Thymus (tissue), 11 donors: Measurements from ENCODE around the gene TRIP10. TPM values are rescaled to one million over a fixed set of nuclear protein-coding genes. Genes with fewer than 3 reads are reported as not detected.
"Not testable (repeated sequence)": the region's sequence is repeated elsewhere in the genome, so short reads cannot be mapped to it uniquely, and the experiment has no call there.

ENCODE experiments used
- DNase-seq, 9 donors: peaks; one replicate each; pipeline ENCODE4 v3.0.0-alpha.2; 2013; ENCODE audit warnings: low spot score in 9 of 9, low read depth in 6 of 9, missing footprints in 1 of 9
- H3K27ac ChIP-seq, 2 donors: one replicate each; pipeline ENCODE4 v1.5.1; 2013; ENCODE audit warnings: control low read depth in 1 of 2, low read depth in 1 of 2, low read length in 1 of 2, mild to moderate bottlenecking in 1 of 2, moderate library complexity in 1 of 2
- H3K27me3 ChIP-seq, 2 donors: one replicate each; pipeline ENCODE4 v1.5.1; 2013; ENCODE audit warnings: low read length in 1 of 2; ENCODE audit not compliant: control insufficient read depth in 2 of 2, insufficient read depth in 1 of 2
- H3K36me3 ChIP-seq, 2 donors: one replicate each; pipeline ENCODE4 v1.5.1; 2013; ENCODE audit warnings: low read length in 1 of 2, mild to moderate bottlenecking in 1 of 2, moderate library complexity in 1 of 2; ENCODE audit not compliant: control insufficient read depth in 2 of 2, insufficient read depth in 2 of 2
- H3K4me1 ChIP-seq, 2 donors: one replicate each; pipeline ENCODE4 v1.5.1; 2013; ENCODE audit warnings: low read length in 2 of 2; ENCODE audit not compliant: control insufficient read depth in 2 of 2, insufficient read depth in 2 of 2
- H3K4me3 ChIP-seq, 2 donors: one replicate each; pipeline ENCODE4 v1.5.1; 2013; ENCODE audit warnings: low read length in 2 of 2, control low read depth in 1 of 2, mild to moderate bottlenecking in 1 of 2
- H3K9me3 ChIP-seq, 2 donors: one replicate each; pipeline ENCODE4 v1.5.1; 2013; ENCODE audit warnings: low read length in 1 of 2, mild to moderate bottlenecking in 1 of 2; ENCODE audit not compliant: control insufficient read depth in 2 of 2, insufficient read depth in 1 of 2
- WGBS: extraction: QIAGEN DNeasy Blood & Tissue Kit; methylation state at CpG from one replicate; pipeline ENCODE4 v1.1.7; 2013; 5-methylcytosine and 5-hydroxymethylcytosine counted together
- polyA plus RNA-seq: library from polyadenylated mRNA; stranded (reverse); fragments of 200-250 nt; gene quantifications from one replicate; pipeline ENCODE4 v1.2.3, GENCODE V29; 2013
- total RNA-seq: library from RNA; stranded (reverse); fragments of 120-200 nt; gene quantifications from one replicate; pipeline ENCODE4 v1.2.4, GENCODE V29; 2013
- donor health status: healthy.

TRIP10 gene
- total and polyA plus RNA-seq, 2 donors = 11.2 to 52.2 TPM

DNA sequence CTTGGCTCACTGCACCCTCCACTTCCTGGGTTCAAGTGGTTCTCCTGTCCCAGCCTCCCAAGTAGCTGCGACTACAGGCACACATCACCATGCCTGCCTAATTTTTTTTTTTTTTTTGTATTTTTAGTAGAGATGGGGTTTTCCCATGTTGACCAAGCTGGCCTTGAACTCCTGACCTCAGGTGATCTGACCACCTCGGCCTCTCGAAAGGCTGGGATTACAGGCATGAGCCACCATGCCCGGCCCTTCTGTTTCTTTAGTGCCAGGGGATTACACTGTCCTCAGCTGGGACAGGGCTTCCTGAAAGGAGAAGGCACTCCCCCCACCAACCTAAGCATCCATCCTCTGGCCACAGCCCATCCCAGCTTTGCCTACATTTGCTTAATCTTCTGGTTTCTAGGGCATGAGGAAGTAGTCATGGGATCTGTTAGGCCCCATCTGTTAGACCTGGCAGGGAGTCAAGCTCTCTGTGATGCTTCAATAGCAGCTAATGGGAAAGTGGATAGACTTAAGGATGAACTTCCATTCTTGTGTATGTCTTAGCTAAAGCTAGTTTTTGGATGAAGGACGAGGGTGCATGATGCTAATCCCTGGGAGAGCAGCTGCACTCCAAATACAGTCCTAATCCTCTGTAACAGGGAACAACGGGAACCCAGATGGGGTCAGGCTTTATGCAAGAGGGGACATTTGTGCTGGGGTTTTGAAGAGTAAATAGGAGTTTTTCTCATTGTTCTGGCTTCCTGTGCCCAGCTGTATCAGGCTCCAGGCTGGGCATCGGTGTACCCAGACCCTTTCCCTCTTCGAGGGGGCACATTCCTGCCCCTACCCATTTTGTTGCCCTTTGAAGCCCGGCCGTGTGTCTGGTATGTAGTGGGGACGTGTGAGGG, 35.6 kb downstream of the TRIP10 start:
- Histone ChIP-seq H3K27me3 (no peaks in the 10 kb centered on the region), H3K27ac (no peak overlapping the region), H3K4me1 (peaks cover 9 to 28% of the 10 kb centered on the region in 2 donors), H3K9me3 (no peaks in the 10 kb centered on the region), H3K36me3 (peaks cover 9 to 23% of the 10 kb centered on the region in 2 donors), H3K4me3 (no peak overlapping the region)
- 86% methylated on average over 11 of the region's 11 CpGs for WGBS
- no peak for DNase-seq

DNA sequence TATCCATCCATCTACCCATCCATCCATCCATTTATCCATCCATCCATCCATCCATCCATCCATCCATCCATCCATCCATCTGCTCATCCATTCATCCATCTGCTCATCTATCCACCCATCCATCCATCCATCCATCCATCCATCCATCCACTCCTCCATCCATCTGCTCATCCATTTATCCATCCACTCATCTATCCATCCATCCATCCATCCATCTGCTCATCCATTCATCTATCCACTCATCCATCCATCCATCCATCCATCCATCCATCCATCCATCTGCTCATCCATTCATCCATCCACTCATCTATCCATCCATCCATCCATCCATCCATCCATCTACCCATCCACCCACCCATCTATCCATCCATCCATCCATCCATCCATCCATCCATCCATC, 36.6 kb downstream of the TRIP10 start:
- peaks cover 9 to 30% of the 10 kb centered on the region in 2 donors for H3K36me3 ChIP-seq
- H3K27me3 ChIP-seq, H3K9me3 ChIP-seq, H3K27ac ChIP-seq, DNase-seq, H3K4me3 ChIP-seq: not testable (repeated sequence)
- peaks cover 9 to 28% of the 10 kb centered on the region in 2 donors for H3K4me1 ChIP-seq

DNA sequence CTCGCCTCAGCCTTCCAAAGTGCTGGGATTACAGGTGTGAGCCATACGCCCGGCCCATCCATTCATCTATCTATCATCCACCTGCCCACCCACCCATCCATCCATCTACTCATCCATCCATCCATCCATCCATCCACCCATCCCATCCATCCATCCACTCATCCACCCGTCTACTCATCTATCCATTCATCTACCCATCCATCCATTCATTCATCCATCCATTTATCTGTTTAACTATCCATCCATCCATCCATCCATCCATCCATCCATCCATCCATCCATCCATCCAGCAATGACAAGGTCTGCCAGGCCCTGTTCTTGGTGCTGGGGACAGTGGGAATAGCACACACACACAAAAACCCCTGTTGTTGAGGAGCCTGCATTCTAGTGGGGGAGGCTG, 37.5 kb downstream of the TRIP10 start:
- Histone ChIP-seq H3K27ac (no peak overlapping the region), H3K9me3 (no peaks in the 10 kb centered on the region), H3K4me3 (no peak overlapping the region), H3K36me3 (peaks cover 15 to 34% of the 10 kb centered on the region in 2 donors), H3K27me3 (no peaks in the 10 kb centered on the region), H3K4me1 (peaks cover 7 to 24% of the 10 kb centered on the region in 2 donors)
- WGBS = 97% methylated on average over 4 of the region's 4 CpGs
- DNase-seq = no peak

DNA sequence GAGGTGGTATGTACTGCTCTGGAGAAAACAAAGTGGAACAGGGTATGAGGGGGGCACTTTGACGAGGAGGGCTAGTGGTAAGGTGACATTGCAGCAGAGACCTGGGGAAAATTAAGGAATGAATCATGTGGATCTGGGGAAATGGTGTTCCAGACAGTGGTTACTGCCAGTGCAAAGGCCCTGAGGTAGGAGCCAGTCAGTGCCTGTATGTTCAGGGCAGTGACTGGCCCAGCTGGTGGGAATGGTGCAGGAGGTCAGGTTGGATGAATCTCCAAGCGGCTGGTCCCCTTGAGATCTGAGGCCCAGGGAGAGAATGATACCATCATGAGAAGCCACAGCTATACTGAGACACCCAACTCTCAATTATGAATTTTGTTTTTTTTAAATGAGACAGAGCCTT, 38.0 kb downstream of the TRIP10 start:
- no peaks in the 10 kb centered on the region for H3K9me3 ChIP-seq
- DNase-seq = no peak
- peaks cover 15 to 37% of the 10 kb centered on the region in 2 donors for H3K36me3 ChIP-seq
- over 99% methylated on average over 2 of the region's 2 CpGs for WGBS
- no peak overlapping the region for H3K4me3 ChIP-seq
- H3K27ac ChIP-seq = no peak overlapping the region
- H3K4me1 ChIP-seq = peaks cover 4 to 20% of the 10 kb centered on the region in 2 donors
- H3K27me3 ChIP-seq = no peaks in the 10 kb centered on the region

DNA sequence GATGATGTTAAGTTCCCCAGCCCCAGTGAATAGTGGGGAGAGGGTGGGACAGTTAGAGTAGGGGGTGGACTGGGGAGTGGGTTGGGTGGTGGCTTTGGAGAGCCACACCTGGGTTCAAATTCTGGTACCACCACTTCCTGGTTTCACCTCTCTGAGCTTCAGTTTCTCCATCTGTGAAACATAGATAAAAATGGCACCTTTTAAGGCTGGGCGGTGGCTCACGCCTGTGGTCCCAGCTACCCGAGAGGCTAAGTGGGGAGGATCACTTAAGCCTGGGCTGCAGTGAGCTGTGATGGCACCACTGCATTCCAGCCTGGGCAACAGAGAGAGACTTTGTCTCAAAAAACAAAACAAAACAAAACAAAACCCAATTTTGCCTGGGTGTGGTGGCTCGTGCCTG, 38.9 kb downstream of the TRIP10 start:
- Histone ChIP-seq H3K27ac (no peak overlapping the region), H3K4me1 (peaks cover 4 to 18% of the 10 kb centered on the region in 2 donors), H3K27me3 (no peaks in the 10 kb centered on the region), H3K4me3 (no peak overlapping the region), H3K36me3 (peaks cover 15 to 39% of the 10 kb centered on the region in 2 donors), H3K9me3 (no peaks in the 10 kb centered on the region)
- 88% methylated on average over 4 of the region's 4 CpGs for WGBS
- no peak for DNase-seq

DNA sequence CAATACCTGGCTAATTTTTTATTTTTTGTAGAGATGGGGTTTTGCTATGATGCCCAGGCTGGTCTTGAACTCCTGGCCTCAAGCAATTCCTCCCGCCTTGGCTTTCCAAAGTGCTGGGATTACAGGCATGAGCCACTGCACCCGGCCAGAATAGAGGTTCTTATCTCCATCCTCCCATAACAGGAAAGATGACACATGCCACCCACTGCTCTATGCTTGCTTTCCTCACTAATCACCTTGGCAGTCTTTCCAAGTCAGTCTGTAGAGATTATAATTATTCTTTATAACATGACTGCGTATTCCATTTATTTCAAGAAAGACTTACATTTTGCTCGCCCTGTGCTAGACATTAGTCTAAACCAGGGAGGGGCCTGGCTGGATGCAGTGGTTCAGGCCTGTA, 39.7 kb downstream of the TRIP10 start:
- Histone ChIP-seq H3K27me3 (no peaks in the 10 kb centered on the region), H3K27ac (no peak overlapping the region), H3K9me3 (no peaks in the 10 kb centered on the region), H3K4me1 (peaks cover 4 to 18% of the 10 kb centered on the region in 2 donors), H3K4me3 (no peak overlapping the region), H3K36me3 (peaks cover 15 to 39% of the 10 kb centered on the region in 2 donors)
- DNase-seq = no peak
- 95% methylated on average over 4 of the region's 4 CpGs for WGBS

DNA sequence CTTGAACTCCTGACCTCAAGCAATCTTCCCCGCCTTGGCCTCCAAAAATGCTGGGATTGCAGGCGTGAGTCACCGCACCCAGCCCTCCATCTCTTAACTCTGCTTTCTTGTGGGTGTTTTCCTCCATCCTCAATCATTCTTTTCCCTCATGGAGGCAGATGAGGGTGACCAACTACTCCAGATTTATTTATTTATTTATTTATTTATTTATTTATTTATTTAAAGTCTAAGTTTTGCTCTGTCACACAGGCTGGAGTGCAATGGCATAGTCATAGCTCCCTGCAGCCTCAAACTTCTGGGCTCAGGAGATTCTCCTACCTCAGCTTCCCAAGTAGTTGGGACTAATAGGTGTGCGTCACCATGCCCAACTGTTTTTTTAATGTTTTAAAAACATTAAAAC, 47.9 kb downstream of the TRIP10 start:
- H3K4me3 ChIP-seq = no peak overlapping the region
- H3K9me3 ChIP-seq = no peaks in the 10 kb centered on the region
- WGBS = 83% methylated on average over 4 of the region's 4 CpGs
- no peaks in the 10 kb centered on the region for H3K4me1 ChIP-seq
- no peak overlapping the region for H3K27ac ChIP-seq
- no peaks in the 10 kb centered on the region for H3K27me3 ChIP-seq
- peaks cover 25 to 39% of the 10 kb centered on the region in 2 donors for H3K36me3 ChIP-seq
- DNase-seq = no peak

DNA sequence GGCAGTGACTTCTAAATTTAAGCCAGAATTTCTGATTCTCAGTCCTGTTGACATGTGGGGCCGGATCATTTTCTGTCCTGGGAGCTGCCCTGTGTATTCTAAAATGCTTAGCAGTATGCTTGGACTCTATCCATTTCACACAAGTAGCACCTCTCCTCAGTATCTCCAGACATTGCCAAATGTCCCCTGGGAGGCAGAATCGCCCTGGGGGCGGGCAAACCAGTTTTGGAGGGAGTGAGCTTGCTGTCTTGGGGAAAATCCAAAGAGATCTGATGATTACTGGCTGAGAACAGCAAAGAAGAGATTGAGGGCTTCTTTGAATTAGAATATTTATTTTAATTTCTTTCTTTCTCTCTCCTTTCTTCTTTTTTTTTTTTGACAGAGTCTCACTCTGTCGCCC, 49.4 kb downstream of the TRIP10 start:
- Histone ChIP-seq H3K4me3 (no peak overlapping the region), H3K27me3 (no peaks in the 10 kb centered on the region), H3K36me3 (peaks cover 25 to 36% of the 10 kb centered on the region in 2 donors), H3K27ac (no peak overlapping the region), H3K9me3 (no peaks in the 10 kb centered on the region), H3K4me1 (no peaks in the 10 kb centered on the region)
- WGBS = 94% methylated on average over 4 of the region's 4 CpGs
- no peak for DNase-seq

DNA sequence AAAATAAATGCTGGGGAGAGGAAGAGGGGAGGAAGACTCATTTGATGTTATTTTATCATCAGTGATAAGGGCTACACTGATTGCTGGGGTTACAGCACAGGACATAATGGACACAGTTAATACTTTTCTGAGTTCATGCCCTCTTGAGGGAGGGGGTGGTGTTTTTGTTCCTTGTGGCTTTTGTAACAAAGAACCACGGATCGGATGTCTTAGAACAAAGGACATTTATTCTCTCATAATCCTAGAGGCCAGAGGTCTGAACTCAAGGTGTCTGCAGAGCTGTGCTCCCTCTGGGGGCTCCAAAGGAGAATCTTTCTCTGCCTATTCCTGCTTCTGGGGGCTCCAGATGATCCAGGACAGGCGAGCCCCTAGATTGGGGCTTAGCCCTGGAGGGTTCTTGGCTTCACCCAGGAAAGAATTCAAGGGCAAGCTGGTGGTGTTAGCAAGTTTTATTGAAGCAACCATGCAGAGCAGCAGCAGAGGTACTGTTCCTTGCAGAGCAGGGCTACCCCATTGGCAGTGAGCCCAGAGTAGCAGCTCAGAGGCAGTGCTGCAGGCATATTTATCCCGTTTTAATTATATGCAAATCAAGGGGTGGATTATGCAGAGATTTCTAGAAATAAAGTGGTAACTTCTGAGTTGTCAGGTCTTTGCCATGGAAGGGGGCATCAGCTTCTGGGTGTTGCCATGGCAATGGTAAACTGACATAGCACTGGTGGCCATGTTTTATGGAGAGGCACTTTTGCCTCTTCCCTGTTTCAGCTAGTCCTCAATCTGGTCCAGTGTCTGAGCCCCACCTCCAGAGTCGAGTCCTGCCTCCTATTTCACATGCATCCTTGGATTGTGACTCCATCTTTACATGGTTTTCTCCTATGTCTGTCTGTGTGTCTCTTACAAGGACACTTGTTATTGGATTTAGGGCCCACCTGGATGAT, 51.0 kb downstream of the TRIP10 start:
- Histone ChIP-seq H3K27ac (no peak overlapping the region), H3K4me3 (no peak overlapping the region), H3K27me3 (no peaks in the 10 kb centered on the region), H3K9me3 (peaks cover 0 to 3% of the 10 kb centered on the region in 2 donors), H3K4me1 (no peaks in the 10 kb centered on the region), H3K36me3 (peaks cover 27 to 44% of the 10 kb centered on the region in 2 donors)
- no peak for DNase-seq
- WGBS = 83% methylated on average over 5 of the region's 5 CpGs
